ENCODE results near the gene TLE3.
"Not testable (repeated sequence)": the region's sequence is repeated elsewhere in the genome, so short reads cannot be mapped to it uniquely, and the experiment has no call there.

The TLE3 gene

DNA sequence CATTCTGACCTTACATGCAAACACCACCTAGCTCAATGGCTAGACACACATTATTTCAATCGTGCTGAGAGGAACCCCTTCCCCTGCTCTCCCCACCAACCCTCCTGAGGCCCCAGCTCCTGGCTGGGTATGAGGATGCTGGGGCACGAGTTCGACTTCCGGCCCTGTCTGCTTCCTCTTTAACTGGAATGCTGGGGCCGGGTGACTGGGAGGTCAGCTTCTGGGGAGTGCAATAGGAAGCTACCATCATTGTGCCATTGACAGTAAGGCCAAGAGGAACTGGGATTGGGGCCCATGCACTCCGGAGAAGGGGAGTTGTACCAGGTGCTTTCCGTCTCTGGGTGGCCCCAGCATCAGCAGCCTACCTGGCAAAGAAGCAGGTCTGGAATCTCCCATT is 15.6 kb upstream of the TLE3 start:
- TF ChIP-seq, protein P1, sequence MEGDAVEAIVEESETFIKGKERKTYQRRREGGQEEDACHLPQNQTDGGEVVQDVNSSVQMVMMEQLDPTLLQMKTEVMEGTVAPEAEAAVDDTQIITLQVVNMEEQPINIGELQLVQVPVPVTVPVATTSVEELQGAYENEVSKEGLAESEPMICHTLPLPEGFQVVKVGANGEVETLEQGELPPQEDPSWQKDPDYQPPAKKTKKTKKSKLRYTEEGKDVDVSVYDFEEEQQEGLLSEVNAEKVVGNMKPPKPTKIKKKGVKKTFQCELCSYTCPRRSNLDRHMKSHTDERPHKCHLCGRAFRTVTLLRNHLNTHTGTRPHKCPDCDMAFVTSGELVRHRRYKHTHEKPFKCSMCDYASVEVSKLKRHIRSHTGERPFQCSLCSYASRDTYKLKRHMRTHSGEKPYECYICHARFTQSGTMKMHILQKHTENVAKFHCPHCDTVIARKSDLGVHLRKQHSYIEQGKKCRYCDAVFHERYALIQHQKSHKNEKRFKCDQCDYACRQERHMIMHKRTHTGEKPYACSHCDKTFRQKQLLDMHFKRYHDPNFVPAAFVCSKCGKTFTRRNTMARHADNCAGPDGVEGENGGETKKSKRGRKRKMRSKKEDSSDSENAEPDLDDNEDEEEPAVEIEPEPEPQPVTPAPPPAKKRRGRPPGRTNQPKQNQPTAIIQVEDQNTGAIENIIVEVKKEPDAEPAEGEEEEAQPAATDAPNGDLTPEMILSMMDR (conservative IDR thresholded peaks at IDR 0.05; ENCODE audit: low read length) = no peak

DNA sequence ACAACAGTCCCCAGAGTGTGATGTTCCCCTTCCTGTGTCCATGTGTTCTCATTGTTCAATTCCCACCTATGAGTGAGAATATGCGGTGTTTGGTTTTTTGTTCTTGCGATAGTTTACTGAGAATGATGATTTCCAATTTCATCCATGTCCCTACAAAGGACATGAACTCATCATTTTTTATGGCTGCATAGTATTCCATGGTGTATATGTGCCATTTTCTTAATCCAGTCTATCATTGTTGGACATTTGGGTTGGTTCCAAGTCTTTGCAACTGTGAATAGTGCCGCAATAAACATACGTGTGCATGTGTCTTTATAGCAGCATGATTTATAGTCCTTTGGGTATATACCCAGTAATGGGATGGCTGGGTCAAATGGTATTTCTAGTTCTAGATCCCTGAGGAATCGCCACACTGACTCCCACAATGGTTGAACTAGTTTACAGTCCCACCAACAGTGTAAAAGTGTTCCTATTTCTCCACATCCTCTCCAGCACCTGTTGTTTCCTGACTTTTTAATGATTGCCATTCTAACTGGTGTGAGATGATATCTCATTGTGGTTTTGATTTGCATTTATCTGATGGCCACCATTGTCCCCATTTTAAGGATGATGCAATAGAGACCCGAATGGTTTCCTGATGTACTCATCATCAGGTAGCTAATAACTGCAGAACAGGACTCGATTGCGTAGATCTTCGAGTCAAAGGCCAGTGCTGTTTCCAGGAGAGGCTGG is 15.0 kb upstream of the TLE3 start:
- DNase-seq (ENCODE audit: low read depth); H3K4me3 ChIP-seq (ENCODE audit: low read length): not testable (repeated sequence)

More for the DNA sequence above, 15.6 kb upstream of the TLE3 start:
- no peak for DNase-seq (ENCODE audit: low read depth)
- H3K4me3 ChIP-seq (ENCODE audit: low read length) = no peak overlapping the region

DNA sequence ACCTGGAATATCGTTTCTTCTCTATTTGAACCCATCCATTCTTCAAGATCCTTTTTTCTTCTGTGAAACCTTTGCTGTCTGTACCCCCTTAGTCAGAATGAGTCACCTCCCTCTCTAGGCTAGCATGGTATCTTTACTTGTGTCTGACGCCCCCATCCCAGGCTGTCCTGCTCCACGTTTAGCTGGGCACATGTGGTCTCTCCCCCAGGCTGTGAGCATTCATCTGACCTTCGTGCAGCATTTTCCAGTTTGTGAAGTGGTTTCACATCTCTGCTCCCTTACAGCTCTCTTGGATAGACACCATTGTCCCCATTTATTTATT is 14.3 kb upstream of the TLE3 start:
- TF ChIP-seq, protein P1 (conservative IDR thresholded peaks at IDR 0.05; ENCODE audit: low read length) = no peak
- no peak for DNase-seq (ENCODE audit: low read depth)

DNA sequence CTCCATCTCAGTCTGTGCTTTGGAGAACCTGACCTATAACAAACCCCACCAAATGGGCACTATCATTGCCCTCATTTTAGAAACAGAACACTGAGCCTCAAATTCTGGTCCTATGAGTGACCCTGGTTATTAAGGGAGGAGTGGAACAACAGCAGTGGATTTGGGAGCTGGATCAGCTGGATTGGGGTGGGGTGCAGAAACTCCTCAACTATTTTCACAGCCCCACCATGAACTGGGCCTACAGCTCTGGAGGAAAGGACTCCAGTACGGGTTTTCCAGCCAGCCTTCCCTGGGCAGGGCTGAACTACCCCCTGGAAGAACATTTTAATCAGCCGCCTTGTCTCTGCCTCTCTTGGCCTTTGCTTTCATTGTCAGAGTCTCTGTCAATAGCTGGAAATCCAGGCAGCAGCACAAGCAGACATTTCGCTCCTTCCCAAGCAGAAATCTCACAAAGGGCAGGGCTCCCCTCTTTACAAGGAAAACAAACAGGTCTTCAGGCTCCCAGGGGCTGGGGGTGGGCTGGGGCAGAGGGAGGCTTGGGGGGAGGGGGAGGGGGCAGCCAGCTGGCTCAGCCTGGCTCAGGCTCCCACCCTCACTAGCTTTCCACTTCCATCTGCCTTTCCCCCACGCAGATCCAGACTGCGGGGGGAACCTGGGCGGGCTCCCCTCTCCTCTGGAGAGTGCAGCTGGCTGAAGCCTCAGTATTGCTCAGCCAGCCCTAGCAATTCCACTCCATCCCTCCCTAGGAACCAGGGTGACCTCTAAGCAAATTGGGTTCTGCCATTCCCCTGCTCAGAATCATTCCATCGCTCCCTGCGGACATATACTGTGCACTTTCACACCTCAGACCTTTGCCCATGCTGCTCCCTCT is 13.7 kb upstream of the TLE3 start:
- TF ChIP-seq, protein P1 (conservative IDR thresholded peaks at IDR 0.05; ENCODE audit: low read length) = no peak
- peak; percentile 78 for DNase-seq (ENCODE audit: low read depth)
- H3K4me3 ChIP-seq (ENCODE audit: low read length) = no peak overlapping the region

More for the DNA sequence above, 14.3 kb upstream of the TLE3 start:
- H3K4me3 ChIP-seq (ENCODE audit: low read length) = no peak overlapping the region

DNA sequence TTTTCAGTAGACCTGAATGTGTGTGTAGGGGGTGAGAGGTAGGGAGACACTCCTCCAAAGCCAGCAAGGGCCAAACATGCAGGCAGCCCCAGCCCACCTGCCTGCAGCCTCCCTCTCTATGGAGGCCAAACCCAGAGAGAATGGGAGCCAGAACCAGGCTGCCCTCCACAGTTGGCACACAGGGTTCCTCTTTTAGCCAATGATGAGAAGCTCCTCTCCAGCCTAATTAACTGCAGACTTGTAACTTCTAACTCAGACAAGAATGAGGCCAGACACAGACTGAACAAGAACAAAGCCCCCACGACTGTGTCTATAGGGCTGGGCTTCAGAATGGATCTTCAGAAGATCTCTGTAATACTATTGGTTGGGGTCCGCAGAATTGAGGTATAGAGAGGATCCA is 12.3 kb upstream of the TLE3 start:
- TF ChIP-seq, protein P1 (conservative IDR thresholded peaks at IDR 0.05; ENCODE audit: low read length) = no peak
- H3K4me3 ChIP-seq (ENCODE audit: low read length) = no peak overlapping the region
- DNase-seq (ENCODE audit: low read depth) = no peak

DNA sequence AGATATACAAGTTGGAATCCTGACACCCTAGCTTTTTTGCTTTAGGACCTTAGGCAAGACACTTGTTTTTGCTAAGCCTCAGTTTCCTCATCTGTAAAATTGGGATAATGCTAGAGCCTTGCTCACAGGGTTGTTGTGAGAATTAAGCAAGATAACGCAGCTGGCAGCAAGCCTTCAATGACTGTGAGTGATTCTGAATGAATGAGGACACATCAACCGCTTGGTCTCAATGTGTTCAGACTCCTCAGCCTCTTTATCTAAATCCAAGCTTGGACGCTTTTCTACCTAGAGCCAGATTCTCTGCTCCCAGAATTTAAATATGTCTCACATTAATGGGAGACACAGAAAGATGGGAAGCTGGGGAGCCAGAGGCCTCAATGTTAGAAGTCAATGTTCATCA is 11.8 kb upstream of the TLE3 start:
- TF ChIP-seq, protein P1 (conservative IDR thresholded peaks at IDR 0.05; ENCODE audit: low read length) = no peak
- no peak overlapping the region for H3K4me3 ChIP-seq (ENCODE audit: low read length)
- no peak for DNase-seq (ENCODE audit: low read depth)

DNA sequence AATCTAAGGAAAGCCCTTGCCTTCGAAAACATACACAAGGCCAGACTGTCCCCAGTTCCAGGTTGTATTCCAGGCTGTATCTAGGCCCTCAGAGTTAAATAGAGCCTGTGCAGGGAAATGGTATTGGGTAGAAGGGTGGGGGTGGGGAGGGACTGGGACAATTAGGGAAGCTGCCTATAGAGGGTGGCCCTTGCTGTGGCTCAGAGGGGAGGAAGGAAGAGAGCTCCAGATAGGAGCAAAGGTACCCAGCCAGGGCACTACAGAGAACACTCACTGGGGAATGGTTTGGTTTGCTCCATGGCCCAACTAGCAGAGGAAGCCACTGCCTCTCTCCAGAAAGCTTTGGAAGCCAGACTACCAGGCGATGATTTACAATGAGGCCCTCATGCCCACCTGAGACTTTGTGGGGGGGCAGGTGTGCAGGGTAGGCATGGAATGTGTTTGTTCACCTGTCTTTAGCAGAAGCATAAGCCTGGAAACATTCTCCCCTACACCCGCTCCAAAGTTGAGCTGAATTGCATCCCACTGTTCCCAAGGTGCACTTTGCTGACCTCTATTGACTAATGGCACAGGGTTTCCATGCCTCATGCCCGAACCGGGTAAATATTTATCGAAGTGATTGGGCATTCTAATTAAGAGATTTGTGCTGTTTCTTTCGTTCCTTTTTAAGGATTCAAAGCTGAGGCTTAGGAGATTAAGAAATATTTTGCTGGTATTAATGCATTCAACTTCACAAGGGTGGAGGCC is 6.3 kb upstream of the TLE3 start:
- H3K4me3 ChIP-seq (ENCODE audit: low read length) = no peak overlapping the region
- TF ChIP-seq, protein P1 (conservative IDR thresholded peaks at IDR 0.05; ENCODE audit: low read length) = no peak
- DNase-seq (ENCODE audit: low read depth) = no peak

All from AG10803 (cell line).